Renal cortical epithelial cell (primary cell): Measurements from ENCODE around the gene OBSL1. TPM values are rescaled to one million over a fixed set of nuclear protein-coding genes. Genes with fewer than 3 reads are reported as not detected.
A peak's percentile ranks its signal among the peaks of the same experiment; 100 is the strongest.

Source experiments
- DNase-seq: peaks from one replicate; pipeline ENCODE4 v3.0.0-alpha.2; 2011; ENCODE audit warnings: low read depth
- total RNA-seq: library from RNA; depleted of rRNA; stranded (reverse); fragments of >200 nt; gene quantifications from 2 replicates; pipeline ENCODE4 v1.2.3, GENCODE V29; 2014

Gene OBSL1
- total RNA-seq, 1 donor from 2014 or later: 145 TPM

GRCh38 chr2:219549619-219550018 is 21.7 kb downstream of the OBSL1 start:
- no peak for DNase-seq

DNA sequence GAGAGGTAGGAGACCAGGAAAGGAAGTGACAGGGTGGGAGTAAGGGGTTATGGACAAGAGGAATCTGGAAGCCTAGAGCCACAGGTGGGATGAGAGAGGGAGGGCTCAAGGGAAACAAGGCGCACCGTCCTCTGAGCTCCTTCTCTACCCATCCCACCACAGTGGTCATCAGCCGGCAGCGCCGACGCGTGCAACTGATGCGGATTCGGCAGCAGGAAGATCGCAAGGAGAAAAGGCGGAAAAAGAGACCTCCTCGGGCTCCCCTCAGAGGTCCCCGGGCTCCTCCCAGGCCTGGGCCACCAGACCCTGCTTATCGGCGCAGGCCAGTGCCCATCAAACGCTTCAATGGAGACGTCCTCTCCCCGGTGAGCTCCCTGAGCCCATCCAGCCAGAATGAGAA is 22.3 kb downstream of the OBSL1 start:
- no peak for DNase-seq

DNA sequence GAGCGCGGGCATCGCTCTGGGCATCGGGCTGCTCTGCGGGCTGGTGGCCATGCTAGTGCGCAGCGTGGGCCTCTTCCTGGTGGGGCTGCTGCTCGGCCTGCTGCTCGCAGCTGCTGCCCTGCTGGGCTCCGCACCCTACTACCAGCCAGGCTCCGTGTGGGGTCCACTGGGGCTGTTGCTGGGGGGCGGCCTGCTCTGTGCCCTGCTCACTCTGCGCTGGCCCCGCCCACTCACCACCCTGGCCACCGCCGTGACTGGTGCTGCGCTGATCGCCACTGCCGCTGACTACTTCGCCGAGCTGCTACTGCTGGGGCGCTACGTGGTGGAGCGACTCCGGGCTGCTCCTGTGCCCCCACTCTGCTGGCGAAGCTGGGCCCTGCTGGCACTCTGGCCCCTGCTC is 23.7 kb downstream of the OBSL1 start:
- no peak for DNase-seq

- no peak for DNase-seq
These were observed 25.4 kb downstream of the OBSL1 start for GRCh38 chr2:219545943-219546352.

- DNase-seq: no peak
These were observed 25.9 kb downstream of the OBSL1 start for GRCh38 chr2:219545295-219545942.

DNA sequence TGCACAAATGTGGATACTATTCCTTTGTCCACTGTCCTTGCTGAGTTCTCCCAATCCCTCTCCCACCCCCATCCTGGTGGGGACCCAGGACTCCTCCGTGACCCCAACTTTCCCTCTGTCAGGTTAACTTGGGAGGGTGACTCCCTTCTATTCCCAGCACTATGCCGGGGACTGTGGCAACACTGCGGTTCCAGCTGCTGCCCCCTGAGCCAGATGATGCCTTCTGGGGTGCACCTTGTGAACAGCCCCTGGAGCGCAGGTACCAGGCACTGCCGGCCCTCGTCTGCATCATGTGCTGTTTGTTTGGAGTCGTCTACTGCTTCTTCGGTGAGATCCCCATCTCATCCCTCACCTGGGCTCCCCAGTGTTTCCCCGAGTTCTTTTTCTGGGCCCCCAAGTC is 26.8 kb downstream of the OBSL1 start:
- no peak for DNase-seq

DNA sequence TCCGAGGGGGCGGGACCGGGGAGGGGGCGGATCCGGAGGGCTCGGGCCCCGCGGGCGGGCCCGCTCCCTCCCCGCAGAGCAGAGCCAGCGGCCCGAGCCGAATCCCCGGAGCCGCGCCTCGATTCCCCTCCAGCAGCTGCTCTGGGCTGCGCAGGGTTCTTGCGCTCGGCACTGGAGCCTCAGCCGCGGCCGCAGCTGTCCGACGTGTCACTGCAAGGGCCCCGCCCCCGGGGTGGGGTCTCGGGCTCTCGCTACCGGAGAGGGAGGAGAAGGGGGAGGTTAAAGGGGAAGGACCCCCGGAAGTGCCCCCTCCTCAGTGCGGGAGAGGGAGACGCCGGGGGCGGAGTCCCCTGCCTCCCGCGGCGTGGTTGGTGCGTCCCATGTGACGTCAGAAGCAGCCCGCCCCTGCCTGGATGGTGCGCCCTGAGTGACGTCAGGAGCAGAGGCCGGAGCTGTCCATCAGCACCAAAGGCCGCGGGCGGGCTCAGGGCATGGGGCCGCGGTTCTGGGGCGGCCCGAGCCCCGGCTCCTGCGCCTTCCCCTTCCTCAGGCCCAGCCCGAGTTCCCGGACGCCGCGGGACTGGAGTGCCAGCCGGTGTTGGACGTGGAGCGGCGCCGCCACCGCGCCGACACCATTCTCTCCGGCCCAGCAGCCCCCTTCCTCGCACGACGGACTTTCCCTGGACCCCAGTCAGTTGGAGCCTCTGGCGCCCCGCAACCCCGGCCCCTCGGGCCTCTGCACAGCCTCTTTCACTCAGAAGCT is 27.6 kb downstream of the OBSL1 start, which contains the start of the genes CHPF and TMEM198:
TSS of gene CHPF (minus strand) at position 214 of the 763 bp plus-strand sequence. CDS start 271 bp downstream, outside the sequence.
TSS of gene TMEM198 (plus strand) at position 433 of the 763 bp plus-strand sequence. CDS start 700 bp downstream, outside the sequence.
- peak; percentile 92 for DNase-seq

DNA sequence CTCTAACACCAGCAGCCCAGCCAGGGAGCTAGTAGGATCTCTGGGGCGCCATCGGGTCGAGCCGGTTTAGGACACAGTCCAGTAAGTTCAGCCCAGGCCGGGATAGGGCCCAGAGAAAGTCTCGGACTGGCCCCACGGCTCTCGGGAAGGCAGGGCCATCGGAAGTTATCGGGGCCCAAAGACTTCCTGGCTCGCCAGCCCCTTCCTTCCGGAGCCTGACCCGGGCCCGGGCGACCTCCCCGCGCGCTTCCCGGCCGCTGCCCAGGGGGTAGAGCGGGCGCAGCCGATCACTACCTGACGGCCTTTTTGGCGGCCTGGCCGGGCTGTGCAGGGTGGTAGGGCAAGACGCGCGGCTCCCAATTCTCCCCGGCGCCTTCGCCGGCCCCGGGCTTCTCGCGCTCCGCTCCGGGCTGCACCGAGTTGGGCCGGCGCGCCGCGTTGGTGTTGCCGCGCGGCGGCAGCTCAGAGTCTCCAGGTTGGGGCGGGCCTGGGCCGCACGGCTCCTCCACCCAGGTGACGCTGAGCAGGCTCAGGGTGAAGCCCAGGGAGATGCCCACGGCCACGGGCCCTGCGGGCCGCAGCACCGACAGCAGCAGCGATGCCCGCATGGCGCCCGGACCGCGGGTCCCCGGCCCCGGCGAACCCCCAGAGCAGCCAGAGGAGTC is 28.3 kb downstream of the OBSL1 start:
- DNase-seq: no peak

- DNase-seq: peak; percentile 55
These were observed 29.6 kb downstream of the OBSL1 start for GRCh38 chr2:219541611-219542180.

DNA sequence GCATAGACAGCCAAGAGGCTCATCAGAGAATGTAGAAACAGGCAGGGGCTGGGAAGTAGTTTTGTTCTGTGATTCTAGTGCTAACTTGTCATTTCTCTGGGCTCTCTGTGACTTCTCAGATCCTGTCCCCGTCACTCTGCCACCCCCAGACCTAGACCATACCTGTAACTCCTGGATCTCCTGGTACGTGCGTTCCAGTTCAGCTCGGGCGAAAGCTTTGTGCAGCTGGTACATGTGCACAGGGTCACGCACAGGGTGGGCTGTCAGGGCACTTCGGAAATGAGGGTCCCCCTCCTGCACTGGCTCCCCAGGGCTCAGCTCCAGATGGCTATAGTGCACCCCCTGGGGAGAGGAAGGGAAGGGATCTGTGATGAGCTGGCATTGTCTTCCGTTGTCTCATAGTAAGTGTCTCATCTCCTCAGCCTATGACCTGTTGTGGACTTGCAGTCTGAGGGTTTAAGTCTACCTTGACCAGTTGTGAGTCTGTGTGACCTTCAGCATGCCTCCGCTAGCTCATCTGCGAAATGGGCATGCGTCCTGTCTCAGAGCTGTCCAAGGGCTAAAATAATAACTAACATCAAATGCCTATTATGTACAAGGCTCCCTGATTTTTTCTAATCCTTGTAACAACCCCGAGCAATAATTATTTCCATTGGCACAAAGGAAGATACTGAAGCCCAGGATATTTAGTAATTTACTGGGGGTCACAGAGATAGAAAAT is 30.4 kb downstream of the OBSL1 start:
- DNase-seq: no peak

GRCh38 chr2:219539926-219540678 is 31.2 kb downstream of the OBSL1 start:
- DNase-seq: no peak

- no peak for DNase-seq
These were observed 32.2 kb downstream of the OBSL1 start for GRCh38 chr2:219538956-219539788.

DNA sequence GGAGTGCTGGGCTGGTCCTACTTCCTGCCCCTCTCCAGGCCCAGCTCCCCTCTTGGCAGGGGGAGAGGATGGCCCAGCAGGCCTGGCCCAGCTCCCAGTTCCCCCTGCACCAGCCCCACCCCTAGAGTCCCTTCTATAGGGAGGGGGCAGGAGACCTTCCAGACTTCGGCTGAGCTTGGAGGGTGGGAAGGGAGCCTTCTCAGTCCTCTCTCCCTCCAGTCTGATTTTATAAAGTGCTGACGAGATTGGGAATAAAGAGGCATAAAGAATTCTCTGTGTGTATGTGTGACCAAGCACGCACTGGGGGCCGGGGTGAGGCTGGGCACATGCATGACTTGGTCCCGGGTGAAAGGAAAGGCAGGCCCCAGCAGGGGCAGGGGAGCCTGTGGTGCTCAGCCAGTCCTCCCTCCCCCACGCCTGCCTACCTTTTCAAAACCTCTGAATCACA is 32.8 kb downstream of the OBSL1 start:
- DNase-seq: no peak

DNA sequence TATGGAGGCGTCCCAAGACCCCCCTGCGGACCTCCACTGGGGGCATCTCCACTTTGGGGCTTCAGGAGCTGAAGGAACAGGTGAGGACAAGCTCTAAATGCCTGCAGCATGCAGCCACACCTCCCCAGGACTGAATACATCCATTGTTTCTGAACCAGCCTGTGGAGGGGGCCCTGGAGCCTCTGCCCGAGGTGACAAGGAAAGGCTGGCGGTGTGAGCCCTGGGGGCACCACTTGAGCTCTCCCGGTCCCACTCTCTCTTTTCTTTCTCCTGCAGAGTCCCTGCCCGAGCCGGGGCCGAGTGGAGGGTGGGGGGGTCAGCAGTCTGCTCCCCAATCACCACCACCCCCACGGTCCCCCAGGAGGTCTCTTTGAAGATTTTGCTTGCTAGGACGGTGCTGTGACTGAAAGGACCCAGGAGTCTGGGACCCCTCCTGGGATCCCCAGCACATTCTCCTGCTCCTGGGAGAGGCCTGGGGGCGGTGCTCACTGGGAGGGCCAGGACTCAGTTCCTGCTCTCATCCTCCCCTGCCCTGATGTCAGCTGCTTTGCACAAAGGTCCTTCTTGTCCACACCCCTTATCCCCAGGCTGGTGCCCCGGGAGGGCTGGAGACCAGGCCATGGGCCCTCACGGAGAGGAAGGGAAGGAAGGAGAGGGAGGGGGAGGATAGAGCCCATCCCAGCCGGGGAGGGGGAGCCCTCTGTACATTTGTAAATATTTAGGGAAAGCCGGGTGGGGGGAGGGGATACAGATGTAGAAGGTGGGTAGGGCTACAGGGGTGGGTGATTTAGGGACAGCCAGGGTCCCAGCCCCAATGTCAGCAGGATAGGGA is 33.5 kb downstream of the OBSL1 start:
- DNase-seq: no peak

GRCh38 chr2:219536967-219537366 is 34.4 kb downstream of the OBSL1 start:
- no peak for DNase-seq

- DNase-seq: no peak
These were observed 34.9 kb downstream of the OBSL1 start for GRCh38 chr2:219536425-219536824.

DNA sequence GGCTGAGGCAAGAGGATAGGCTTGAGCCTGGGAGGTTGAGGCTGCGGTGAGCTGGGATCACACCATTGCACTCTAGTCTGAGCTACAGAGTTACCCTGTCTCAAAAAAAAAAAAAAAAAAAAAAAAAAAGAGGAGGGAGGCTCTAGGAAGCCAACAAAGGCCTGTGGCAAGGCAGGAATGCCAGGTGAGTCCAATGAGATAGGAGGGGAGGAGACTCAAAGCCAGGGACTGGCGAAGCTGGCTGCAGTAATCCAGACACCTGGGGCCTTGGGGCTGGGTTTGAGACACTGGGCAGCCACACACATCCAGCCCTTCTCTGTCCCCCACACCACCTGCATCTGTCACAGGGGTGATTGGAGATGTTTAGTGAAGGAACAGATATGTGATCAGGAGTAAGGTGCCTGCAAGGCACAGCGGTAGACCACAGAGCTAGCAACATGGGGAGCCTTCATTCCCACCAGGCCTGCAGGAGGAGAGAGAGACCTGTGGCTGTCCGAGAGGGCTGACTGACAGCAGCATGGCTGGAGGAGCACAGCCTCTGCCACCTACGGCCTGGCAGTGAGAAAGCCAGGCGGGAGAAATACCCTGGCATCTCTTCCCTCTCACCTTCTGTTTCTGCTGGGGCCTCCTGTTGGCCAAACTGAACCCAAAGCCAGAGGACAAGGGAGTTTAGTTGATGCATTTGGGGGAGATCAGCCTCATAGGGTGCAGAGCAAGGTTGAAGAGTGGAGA is 37.2 kb downstream of the OBSL1 start:
- no peak for DNase-seq

- no peak for DNase-seq
These were observed 39.0 kb downstream of the OBSL1 start for GRCh38 chr2:219532378-219532649.
